Activated CD4-positive, CD25-positive, alpha-beta regulatory T cell treated with anti-CD3 and anti-CD28 coated beads, Interleukin-2, amount 50 U/mL, for 16 hours (primary cell): ENCODE data around the gene C19orf73.
"Not testable (repeated sequence)": the region's sequence is repeated elsewhere in the genome, so short reads cannot be mapped to it uniquely, and the experiment has no call there.

Experiments
- DNase-seq: peaks from one replicate; pipeline ENCODE4 v3.0.0-alpha.2; 2020; ENCODE audit warnings: low read depth, low spot score

Gene C19orf73

DNA sequence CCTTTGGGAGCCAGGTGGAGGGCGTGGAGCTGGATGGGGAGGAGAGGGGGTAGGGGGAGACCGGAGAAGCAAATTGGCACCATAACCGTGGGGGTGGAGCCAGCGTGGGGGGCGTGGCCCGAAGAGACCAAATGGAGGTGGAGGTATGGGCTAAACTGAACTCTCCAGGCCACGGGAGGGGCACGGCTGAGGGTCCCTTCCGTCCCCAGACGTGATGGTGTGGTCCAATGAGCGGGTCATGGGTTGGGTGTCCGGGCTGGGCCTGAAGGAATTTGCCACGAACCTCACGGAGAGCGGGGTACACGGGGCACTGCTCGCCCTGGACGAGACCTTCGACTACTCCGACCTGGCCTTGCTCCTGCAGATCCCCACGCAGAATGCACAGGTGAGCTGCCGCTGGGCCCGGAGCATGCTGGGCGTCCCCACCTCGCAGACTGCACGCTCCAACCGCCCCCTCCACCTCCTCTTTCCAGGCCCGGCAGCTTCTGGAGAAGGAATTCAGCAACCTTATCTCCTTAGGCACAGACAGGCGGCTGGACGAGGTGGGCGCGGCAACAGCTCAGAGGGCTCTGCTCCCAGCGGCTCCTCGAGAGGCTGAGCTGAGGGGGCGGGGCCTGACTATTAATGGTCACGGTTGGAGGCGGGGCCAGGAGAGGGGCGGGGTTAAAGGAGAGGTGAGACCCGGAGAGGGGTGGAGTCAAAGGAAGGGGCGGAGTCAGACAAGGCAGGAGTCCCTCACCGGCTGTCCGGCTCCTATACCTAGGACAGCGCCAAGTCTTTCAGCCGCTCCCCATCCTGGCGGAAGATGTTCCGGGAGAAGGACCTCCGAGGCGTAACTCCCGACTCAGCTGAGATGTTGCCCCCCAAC is 30.1 kb upstream of the C19orf73 start:
- DNase-seq: peak; percentile 62

DNA sequence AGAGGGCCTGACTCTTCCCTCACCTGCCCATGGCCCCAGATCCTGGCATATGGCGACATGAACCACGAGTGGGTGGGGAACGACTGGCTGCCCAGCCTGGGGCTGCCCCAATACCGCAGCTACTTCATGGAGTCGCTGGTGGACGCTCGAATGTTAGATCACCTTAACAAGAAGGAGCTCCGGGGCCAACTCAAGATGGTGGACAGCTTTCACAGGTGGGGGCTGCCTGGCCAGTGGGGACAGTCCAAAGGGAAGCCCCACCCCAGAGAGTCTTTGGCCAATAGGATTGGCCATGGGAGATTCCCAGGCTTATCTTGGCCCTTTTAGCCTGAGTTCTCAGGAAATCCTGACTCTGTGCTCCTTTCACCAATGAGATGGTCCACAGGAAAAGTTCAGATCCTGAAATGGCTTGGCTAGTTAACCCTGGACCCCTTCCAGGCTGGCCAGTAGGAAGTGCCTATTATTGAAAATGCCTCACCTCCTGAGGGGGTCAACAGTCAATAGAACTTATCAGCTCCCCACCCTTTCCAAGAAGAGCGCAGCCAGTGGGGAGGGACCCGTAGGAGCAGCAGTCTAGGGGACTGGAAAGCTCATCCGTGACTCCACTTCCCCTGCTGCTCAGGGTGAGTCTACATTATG is 29.2 kb upstream of the C19orf73 start:
- DNase-seq: no peak

DNA sequence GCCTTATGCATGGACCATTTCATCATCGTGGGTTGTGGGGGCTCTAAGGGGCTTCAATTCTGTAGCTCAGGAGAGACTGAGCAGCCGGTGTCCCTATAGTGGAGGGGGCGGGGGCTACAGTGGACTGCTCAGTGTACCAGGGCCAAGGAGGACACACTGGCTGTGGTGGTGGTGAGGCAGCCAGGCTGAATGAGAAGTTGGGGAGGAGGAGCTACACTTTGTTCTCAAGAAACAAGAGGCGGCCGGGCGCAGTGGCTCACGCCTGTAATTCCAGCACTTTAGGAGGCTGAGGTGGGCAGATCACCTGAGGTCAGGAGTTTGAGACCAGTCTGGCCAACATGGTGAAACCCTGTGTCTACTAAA is 27.4 kb upstream of the C19orf73 start:
- DNase-seq: not testable (repeated sequence)

DNA sequence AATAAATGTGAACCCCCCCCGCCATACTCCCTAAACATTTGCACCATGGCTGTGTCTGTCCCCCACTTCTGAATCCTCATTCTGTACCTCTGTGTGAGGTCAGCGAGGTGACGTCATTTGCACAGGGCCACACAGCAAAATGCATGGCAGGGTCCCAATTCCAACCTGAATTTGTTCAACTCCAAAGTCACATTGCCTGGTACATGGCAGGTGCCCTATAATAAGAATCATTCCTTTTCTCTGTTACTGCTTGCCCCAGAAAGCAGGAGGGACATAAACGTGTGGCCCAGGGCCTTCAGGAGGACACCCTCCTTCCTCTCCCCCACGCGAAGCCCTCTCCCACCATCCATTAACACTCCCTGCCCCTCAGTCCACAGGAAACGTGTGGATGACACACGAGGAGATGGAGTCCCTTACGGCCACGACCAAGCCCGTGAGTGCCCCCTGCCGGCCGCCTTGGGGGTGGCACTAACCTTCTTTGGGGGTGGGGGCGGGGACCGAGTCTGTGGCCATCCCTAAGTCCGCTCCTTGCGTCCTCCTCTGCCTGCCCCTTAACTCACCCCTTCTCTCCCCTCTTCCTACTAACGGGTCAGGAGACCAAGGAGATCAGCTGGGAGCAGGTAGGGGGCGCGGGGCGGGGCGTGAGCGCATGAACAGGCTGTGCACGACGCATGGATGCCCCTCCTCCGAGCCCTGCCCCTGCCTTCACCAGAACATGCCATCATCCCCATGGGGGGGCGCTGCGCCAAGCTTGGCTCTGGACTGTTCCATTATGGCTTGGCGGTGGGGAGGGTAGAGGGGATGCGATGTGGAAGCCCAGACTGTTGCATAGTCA is 26.8 kb upstream of the C19orf73 start:
- DNase-seq: peak; percentile 66

DNA sequence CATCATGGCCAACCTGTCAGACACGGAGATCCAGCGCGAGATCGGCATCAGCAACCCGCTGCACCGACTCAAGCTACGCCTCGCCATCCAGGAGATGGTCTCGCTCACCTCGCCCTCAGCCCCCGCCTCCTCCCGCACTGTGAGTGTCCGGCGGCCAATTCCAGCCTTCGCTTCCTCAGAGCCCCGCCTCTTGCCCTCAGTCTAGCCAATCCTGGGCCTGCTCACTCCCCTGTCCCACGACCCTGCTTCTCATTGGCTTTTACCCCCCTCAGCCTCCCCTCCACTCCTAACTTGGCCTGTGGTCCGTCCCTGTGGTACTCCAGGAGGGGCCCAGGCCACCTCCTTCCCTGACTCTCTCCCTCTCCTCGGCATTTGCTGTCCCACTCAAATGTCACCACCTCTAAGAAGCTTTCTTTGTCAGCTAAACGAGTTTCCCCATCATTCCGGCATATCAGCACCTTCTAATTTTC is 24.0 kb upstream of the C19orf73 start:
- no peak for DNase-seq

DNA sequence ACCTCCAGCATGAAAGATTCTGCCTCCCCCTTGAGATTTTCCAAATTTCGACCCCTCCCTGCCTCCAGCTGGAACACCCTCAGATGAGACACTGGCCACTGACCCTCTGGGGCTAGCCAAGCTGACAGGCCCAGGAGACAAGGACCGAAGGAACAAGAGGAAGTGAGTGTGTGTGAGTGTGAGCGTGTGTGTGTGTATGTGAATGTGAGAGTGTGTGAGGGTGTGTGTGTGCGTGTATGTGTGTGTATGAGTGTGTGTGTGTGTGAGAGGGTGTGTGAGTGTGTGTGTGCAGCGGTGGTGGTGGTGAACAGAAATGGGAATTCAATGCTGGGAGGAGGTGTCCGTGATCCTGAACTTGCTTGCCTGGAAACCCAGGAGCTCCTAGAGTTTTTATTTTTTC is 22.4 kb upstream of the C19orf73 start:
- no peak for DNase-seq

DNA sequence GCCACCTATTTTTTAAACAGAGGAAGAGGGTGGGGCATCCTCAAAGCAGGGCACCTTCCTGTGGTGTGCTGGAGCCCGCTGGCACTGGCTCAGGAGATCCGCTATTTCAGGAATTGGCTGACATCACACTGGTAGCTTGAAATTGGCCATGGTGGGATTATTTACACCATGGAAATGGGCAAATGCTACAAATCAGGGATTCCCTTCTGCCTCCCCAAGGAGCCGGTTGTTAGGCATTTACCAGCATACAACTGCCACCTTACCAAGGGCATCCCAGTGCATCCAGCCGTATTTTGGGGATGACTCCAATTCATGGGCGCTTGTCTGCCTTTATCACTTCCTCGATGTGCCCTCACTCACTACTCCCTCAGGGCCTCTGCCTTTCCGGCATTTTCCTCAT is 22.0 kb upstream of the C19orf73 start:
- DNase-seq: no peak

DNA sequence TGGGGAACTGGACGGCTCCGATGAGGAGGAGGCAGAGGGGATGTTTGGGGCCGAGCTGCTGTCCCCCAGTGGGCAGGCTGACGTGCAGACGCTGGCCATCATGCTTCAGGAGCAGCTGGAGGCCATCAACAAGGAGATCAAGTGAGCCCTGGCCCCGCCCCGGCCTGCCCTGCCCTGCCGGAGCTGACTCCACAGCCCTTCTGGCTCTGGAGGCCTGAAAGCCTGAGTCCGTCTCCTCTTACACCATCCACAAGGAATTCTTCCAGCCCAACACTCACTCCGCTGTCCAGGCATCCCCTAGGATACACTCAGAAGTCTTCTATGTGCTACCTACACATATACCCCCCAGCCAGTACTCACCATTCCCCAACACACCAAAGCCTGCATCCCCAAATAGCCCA is 17.8 kb upstream of the C19orf73 start:
- no peak for DNase-seq

DNA sequence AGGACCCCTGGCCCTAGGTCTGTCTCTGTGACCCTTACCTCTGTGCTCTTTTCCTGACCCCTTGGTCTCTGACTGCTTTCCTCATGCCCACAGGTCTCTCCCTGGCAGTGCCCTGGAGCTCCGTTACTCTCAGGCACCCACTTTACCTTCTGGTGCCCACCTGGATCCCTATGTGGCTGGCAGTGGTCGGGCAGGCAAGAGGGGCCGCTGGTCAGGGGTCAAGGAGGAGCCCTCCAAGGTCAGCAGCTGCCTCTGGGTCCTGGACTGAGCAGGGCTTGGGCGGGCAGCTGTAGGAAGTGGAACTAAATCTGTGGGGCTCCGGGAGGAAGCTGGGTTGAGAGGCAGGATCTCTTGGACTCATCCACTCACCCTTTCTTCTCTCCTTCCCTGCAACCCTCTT is 16.7 kb upstream of the C19orf73 start:
- DNase-seq: no peak

DNA sequence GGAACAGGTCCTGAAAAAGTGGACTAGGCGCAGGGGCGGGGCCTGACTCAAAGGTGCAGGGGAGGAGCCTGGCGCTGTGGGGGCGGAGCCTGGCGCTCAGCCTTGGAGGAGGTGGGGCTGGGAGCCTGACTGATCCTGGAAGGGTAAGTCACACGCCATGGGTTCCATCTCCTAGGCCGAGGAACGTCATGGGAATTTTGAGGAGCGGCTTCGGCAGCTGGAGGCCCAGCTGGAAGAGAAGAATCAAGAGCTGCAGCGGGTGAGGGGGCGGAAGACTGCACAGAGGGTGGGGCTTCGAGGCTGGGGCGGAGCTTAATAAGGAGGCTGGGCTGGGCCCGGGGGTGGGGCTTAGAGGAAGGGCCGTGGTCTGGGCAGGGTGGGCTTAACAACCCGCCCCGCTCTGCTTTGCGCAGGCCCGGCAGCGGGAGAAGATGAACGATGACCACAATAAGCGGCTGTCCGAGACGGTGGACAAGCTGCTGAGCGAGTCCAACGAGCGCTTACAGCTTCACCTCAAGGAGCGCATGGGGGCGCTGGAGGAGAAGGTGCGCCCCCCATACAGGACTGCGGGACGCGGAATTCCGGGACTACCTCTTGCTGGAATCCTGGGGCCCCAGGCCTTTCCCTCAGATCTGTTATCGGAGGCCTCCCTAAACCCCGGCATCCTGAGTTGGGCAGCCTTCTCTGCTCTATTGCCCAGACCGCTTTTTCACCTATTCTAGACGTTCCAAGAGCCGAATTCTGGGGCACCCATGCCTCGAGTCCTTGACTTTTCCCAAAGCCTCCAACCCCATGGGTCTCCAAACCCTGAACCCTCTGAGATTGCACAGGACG is 14.9 kb upstream of the C19orf73 start:
- DNase-seq: no peak

DNA sequence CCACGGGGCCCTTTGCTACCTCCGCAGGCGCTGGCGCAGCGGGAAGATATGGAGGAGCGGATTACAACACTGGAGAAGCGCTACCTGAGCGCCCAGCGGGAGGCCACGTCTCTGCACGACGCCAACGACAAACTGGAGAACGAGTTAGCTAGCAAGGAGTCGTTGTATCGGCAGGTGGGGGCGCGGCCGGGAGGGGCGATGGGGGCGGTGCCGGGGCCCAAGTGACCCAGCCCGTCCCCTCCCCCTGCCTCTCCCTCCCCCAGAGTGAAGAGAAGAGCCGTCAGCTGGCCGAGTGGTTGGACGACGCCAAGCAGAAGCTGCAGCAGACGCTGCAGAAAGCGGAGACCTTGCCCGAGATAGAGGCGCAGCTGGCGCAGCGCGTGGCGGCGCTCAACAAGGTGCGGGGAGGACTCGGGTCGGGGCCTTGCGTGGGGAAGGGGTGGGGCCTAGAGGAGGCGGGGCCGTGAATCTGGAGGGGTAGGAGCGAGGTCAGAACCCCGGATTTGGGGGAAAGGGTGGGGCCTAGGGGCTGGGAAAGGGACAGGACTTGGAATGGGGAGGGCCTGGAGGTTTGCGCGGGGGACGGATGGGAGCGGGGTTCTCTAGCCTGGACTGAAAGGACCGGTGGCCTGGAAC is 14.1 kb upstream of the C19orf73 start:
- no peak for DNase-seq

DNA sequence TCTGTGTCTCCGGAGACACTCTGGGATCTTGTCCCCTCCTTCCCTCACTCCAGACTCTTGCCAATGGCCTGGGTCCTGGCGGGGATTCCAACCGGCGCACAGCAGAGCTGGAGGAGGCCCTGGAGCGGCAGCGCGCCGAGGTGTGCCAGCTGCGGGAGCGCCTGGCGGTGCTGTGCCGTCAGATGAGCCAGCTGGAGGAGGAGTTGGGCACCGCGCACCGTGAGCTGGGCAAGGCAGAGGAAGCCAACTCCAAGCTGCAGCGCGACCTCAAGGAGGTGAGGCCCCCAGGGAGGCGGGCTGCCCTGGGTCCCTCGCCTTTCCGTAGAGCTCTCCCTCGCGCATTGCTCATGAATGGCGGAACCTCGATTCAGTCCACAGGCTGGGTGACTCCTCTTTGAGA is 11.4 kb upstream of the C19orf73 start:
- no peak for DNase-seq

DNA sequence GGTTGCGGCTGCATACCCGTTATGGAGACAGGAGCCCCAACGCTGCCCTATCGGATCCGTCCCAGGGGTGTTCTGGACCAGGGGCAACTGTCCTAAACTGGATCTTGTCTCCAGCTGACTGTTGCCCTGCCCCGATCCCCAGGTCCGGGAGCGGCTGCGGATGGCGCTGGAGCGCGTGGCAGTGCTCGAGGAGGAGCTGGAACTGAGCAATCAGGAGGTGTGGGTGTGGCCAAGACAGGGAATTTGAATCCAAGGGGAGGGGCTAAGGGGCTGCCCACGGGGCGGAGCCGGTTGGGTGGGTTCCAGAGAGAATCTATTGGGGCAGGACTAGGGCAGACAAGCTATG is 10.3 kb upstream of the C19orf73 start:
- no peak for DNase-seq

DNA sequence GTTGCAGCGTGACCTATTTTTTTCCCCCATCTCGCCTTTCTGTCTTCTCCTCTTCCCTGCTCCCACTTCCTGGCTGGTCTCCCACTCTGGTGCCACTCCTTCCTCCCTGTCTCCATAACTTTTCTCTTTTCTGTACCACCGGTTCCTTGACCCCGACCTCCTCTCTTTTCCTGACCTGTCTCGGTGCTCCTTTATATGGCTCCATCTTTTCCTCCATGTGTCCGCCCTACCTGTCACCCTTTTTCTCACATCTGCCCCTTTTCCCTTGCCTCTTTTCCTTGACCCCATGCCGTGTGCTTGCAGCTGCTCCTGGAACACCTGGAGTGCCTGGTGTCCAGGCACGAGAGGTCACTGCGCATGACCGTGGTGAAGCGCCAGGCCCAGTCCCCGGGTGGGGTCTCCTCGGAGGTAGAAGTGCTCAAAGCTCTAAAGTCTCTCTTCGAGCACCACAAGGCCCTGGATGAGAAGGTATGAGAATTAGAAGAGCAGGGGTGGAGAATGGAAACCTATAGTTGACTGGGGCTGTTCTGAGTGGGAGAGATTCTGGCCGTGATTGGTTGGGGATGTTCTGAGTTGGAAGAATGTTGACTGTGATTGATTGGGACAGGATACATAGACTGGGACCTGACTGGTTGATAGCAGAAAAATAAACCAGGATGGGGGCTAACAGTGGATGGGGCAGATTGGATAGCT is 9.7 kb upstream of the C19orf73 start:
- no peak for DNase-seq

DNA sequence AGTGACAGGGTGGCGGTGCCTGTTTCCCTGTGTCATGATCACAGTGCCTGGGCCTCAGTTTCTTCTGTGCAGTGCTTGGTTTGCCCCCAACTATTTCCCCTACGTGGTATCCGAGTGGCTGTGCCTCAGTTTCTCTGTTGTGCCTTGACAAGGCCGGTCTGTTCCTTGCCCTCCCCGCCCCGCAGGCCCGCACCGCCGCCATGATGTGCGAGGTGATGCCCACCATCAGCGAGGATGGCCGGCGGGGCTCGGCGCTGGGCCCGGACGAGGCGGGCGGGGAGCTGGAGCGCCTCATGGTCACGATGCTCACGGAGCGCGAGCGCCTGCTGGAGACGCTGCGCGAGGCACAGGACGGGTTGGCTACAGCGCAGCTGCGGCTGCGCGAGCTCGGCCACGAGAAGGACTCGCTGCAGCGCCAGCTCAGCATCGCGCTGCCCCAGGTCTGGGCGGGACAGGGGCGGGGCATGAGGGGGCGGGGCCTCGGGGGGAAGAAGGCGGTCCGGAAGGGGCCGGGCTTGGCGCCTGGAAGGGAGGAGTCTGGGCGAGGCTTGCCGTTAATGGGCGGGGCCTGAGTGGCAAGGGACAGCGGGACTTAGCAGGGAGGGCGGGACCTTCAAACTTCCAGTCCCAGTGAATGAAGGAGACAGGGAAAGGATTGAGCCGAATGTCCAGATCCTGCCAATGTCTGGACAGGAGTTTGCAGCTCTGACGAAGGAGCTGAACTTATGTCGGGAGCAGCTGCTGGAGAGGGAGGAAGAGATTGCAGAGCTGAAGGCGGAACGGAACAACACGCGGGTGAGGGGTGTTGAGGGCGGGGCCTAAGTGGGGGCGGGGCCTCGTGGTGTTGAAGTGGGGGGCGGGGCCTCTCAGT is 9.0 kb upstream of the C19orf73 start:
- peak; percentile 86 for DNase-seq

DNA sequence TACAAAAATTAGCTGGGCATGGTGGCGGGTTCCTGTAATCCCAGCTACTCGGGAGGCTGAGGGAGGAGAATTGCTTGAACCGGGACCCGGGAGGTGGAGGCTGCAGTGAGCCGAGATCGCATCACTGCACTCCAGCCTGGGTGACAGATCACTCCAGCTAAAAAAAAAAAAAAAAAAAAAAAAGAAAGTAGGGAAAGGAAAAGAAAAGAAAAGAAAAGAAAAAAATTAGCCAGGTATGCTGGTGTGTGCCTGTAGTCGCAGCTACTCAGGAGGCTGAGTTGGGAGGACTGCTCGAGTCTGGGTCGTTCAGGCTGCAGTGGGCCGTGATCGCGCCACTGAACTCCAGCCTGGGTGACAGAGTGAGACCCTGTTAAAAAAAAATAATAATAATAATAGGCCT is 8.3 kb upstream of the C19orf73 start:
- not testable (repeated sequence) for DNase-seq

DNA sequence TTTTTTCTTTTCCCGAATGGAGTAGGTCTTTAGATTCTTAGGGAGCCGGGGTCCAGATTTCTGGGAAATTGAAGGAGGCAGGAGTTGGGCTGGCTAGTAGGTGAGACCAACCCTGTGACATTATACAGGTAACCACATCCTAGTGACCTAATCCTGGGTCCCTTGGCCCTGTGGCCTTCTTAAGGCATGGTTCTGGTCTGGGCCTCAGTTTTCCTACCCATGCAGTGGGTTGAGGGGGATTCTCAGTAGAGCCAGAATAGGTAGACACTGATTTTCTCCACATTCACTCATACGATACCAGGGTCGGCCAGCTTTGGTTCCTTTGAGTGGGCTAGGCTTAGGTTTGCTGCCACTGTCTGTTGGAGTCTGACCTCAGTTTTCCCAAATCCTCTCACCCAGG is 7.6 kb upstream of the C19orf73 start:
- DNase-seq: no peak

DNA sequence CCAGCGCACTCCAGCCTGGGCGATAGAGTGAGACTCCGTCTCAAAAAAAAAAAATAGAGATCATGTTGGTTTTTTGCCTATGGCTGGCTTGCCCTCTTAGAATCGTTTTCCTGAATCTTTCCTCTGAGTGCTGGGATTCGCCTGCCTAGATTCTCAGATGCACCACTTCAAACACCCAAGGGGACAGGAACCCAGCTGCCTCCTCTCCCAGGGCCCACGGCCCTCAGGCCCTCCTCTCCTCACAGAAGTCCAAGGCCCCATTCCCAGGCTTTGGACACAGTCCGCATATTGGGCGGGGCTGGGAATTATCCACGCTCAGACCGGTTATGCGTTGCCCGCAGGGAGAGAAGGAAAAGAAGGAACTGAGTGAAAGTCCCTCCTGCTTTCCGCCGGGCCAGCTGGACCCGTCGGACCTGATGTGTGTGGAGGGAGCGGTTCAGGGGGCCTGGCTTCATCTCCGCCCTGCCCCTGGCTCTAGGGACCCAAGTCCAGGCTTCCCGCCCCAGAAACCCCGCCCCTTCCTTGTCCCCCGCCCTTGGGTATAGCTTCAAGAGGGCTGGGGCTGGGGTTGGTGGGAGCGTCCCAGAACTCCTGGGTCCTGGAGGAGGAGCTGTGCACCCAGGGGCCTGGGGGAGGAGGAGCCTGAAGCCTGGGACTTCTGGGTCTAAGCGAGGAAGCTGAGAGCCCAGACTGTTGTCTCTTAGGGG is 6.2 kb upstream of the C19orf73 start:
- DNase-seq: no peak

DNA sequence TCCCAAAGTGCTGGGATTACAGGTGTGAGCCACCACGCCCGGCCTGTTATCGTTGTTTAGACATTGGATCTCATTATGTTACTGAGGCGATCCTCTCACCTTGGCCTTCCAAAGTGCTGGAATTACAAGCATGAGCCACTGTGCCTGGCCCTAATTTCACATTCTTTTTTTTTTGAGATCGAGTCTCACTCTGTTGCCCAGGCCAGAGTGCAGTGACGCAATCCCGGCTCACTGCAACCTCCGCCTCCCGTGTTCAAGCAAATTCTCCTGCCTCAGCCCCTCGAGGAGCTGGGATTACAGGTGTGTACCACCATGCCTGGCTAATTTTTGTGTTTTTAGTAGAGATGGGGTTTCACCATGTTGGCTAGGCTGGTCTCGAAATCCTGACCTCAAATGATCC is 4.3 kb upstream of the C19orf73 start:
- not testable (repeated sequence) for DNase-seq
